ENCODE measurements around the gene GRIA3. TPM values are rescaled to one million over a fixed set of nuclear protein-coding genes. Genes with fewer than 3 reads are reported as not detected.
"Not testable (repeated sequence)": the region's sequence is repeated elsewhere in the genome, so short reads cannot be mapped to it uniquely, and the experiment has no call there.

Gene GRIA3
- total RNA-seq, 1 experiment from 2014 or later = not detected

GRCh38 chrX:123282241-123282640, 98.2 kb downstream of the GRIA3 start:
- DNase-seq = no peak
- no peak for TF ChIP-seq EZH2 (IDR thresholded peaks at IDR 0.05; ENCODE audit: low read depth)
- TF ChIP-seq CTCF (conservative IDR thresholded peaks at IDR 0.05) = no peak
- POLR2A ChIA-PET (ENCODE audit: unreplicated experiment) = no interaction called here

GRCh38 chrX:123283407-123283806, 99.3 kb downstream of the GRIA3 start:
- H3K27ac ChIP-seq; H3F3A ChIP-seq (ENCODE audit: insufficient read depth, low read depth); H2AFZ ChIP-seq; POLR2A ChIA-PET (ENCODE audit: unreplicated experiment); H3K9me2 ChIP-seq (ENCODE audit: insufficient read depth); H3K79me2 ChIP-seq (ENCODE audit: low read depth); intact Hi-C loops (cut with micrococcal nuclease; ENCODE audit: unreplicated experiment); H3K4me3 ChIP-seq; H3K9me3 ChIP-seq (ENCODE audit: insufficient read depth, low read depth); H3K27me3 ChIP-seq (ENCODE audit: insufficient read depth, low read depth); H3K36me3 ChIP-seq (ENCODE audit: low read depth); BruUV-seq (replicated peaks); CTCF ChIA-PET; H3K4me2 ChIP-seq; DNase-seq; H4K20me1 ChIP-seq (ENCODE audit: insufficient read depth); H3K4me1 ChIP-seq (replicated peaks; ENCODE audit: insufficient read depth): not testable (repeated sequence)

More at GRCh38 chrX:123282241-123282640, 98.2 kb downstream of the GRIA3 start:
- Histone ChIP-seq H3K36me3 (ENCODE audit: low read depth) (no peaks in the 10 kb centered on the region), H2AFZ (no peak overlapping the region), H3K9me3 (ENCODE audit: insufficient read depth, low read depth) (no peaks in the 10 kb centered on the region), H3K9me2 (ENCODE audit: insufficient read depth) (no peaks in the 10 kb centered on the region), H3K27ac (no peak overlapping the region), H3K27me3 (ENCODE audit: insufficient read depth, low read depth) (no peaks in the 10 kb centered on the region), H3K4me2 (no peak overlapping the region), H3F3A (ENCODE audit: insufficient read depth, low read depth) (no peaks in the 10 kb centered on the region), H4K20me1 (ENCODE audit: insufficient read depth) (no peaks in the 10 kb centered on the region), H3K4me3 (no peak overlapping the region), H3K79me2 (ENCODE audit: low read depth) (no peaks in the 10 kb centered on the region), H3K4me1 (replicated peaks; ENCODE audit: insufficient read depth) (no peaks in the 10 kb centered on the region)
- intact Hi-C loops (cut with micrococcal nuclease; ENCODE audit: unreplicated experiment) = no loop called here
- CTCF ChIA-PET = no interaction called here
- no TSS peak for BruUV-seq (replicated peaks)

- POLR2A ChIA-PET (ENCODE audit: unreplicated experiment) = no interaction called here
- no peak for DNase-seq
- TF ChIP-seq EZH2 (IDR thresholded peaks at IDR 0.05; ENCODE audit: low read depth) (no peak), CTCF (conservative IDR thresholded peaks at IDR 0.05) (no peak)
- Histone ChIP-seq H3K4me1 (replicated peaks; ENCODE audit: insufficient read depth) (no peaks in the 10 kb centered on the region), H3K79me2 (ENCODE audit: low read depth) (no peaks in the 10 kb centered on the region), H3K27me3 (ENCODE audit: insufficient read depth, low read depth) (no peaks in the 10 kb centered on the region), H3K9me3 (ENCODE audit: insufficient read depth, low read depth) (no peaks in the 10 kb centered on the region), H3K9me2 (ENCODE audit: insufficient read depth) (no peaks in the 10 kb centered on the region; the same call in 1 of the 2 replicates), H4K20me1 (ENCODE audit: insufficient read depth) (no peaks in the 10 kb centered on the region), H3K4me2 (no peak overlapping the region), H2AFZ (no peak overlapping the region), H3F3A (ENCODE audit: insufficient read depth, low read depth) (no peaks in the 10 kb centered on the region), H3K27ac (no peak overlapping the region), H3K4me3 (no peak overlapping the region), H3K36me3 (ENCODE audit: low read depth) (no peaks in the 10 kb centered on the region)
- CTCF ChIA-PET = no interaction called here
- BruUV-seq (replicated peaks) = no TSS peak
- intact Hi-C loops (cut with micrococcal nuclease; ENCODE audit: unreplicated experiment) = no loop called here
These were observed 107.5 kb downstream of the GRIA3 start for GRCh38 chrX:123291623-123292022.

- POLR2A ChIA-PET (ENCODE audit: unreplicated experiment) = interaction anchor here (0.6 kb wide), 1 partner anchor 70 kb away, joined by 4 read pairs; no protein-coding TSS in a partner anchor
- Histone ChIP-seq H2AFZ (no peak overlapping the region), H3K4me2 (no peak overlapping the region), H3K9me2 (ENCODE audit: insufficient read depth) (no peaks in the 10 kb centered on the region; the same call in 1 of the 2 replicates), H3K79me2 (ENCODE audit: low read depth) (no peaks in the 10 kb centered on the region), H4K20me1 (ENCODE audit: insufficient read depth) (no peaks in the 10 kb centered on the region), H3K27ac (no peak overlapping the region), H3K27me3 (ENCODE audit: insufficient read depth, low read depth) (no peaks in the 10 kb centered on the region), H3F3A (ENCODE audit: insufficient read depth, low read depth) (no peaks in the 10 kb centered on the region), H3K36me3 (ENCODE audit: low read depth) (no peaks in the 10 kb centered on the region), H3K4me1 (replicated peaks; ENCODE audit: insufficient read depth) (no peaks in the 10 kb centered on the region), H3K4me3 (no peak overlapping the region), H3K9me3 (ENCODE audit: insufficient read depth, low read depth) (no peaks in the 10 kb centered on the region)
- CTCF ChIA-PET = no interaction called here
- BruUV-seq (replicated peaks) = no TSS peak
- intact Hi-C loops (cut with micrococcal nuclease; ENCODE audit: unreplicated experiment) = no loop called here
- no peak for DNase-seq
- TF ChIP-seq CTCF (conservative IDR thresholded peaks at IDR 0.05) (no peak), EZH2 (IDR thresholded peaks at IDR 0.05; ENCODE audit: low read depth) (no peak)
These were observed 113.9 kb downstream of the GRIA3 start for GRCh38 chrX:123298026-123298425.

Data from PC-9 (cell line).